Measurements from ENCODE around the gene AIF1L. TPM values are rescaled to one million over a fixed set of nuclear protein-coding genes. Genes with fewer than 3 reads are reported as not detected.
A peak's percentile ranks its signal among the peaks of the same experiment; 100 is the strongest.
"Not testable (repeated sequence)": the region's sequence is repeated elsewhere in the genome, so short reads cannot be mapped to it uniquely, and the experiment has no call there.

Gene AIF1L
- total and polyA plus RNA-seq, 7 donors: 2.4 to 11.6 (median 3.2) TPM

DNA sequence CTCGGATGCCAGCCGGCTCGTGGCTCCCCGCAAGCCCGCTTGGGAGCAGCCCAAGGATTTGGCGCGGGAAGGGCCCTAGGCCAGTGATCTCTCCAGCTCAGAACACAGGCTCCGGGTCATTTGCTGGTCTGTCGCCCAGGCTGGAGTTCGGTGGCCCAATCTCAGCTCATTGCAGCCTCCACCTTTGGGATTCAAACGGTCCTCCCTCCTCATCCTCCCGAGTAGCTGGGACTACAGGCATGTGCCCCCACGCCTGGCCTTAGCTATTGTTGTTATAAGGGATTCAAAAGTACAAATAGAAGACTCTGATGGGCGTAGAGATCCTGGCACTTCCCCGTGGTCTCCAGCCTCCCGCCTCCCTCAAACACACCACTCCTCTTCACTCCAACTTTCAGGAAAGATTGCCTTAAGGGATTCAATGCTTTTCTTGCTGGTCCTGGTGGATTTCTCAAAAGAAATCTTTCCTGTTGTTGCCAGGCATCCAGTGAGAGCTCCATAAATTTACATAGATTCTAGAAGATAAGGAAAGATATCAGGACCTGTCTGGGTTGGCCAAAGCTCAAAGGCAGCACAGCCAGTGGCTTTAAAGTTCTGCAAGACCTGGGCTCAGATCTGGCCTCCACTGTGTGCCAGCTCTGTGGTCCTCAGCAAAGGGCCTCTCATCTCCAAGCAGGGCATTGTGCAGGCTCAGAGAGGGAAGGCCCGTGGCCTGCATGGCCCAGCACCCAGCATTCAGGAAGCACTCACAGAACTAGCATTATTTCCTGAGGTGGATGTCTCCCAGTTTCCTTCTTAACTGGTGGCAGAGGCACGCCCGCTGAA is 1.0 kb downstream of the AIF1L start:
- Histone ChIP-seq H3K4me3 (peak overlapping the region in 3 of 4 donors; percentile 42 to 52 (median 51)), H3K36me3 (no peaks in the 10 kb centered on the region), H3K27me3 (peaks cover 11 to 65% (median 55%) of the 10 kb centered on the region in 3 donors), H3K9me3 (no peaks in the 10 kb centered on the region), H3K27ac (peak overlapping the region in 2 of 4 donors; percentile 45 to 72), H3K4me1 (peaks cover 0 to 15% (median 11%) of the 10 kb centered on the region in 4 donors)
- intact Hi-C loops (cut with DNase I): no loop called here
- no peak for DNase-seq
- TF ChIP-seq, protein P1, sequence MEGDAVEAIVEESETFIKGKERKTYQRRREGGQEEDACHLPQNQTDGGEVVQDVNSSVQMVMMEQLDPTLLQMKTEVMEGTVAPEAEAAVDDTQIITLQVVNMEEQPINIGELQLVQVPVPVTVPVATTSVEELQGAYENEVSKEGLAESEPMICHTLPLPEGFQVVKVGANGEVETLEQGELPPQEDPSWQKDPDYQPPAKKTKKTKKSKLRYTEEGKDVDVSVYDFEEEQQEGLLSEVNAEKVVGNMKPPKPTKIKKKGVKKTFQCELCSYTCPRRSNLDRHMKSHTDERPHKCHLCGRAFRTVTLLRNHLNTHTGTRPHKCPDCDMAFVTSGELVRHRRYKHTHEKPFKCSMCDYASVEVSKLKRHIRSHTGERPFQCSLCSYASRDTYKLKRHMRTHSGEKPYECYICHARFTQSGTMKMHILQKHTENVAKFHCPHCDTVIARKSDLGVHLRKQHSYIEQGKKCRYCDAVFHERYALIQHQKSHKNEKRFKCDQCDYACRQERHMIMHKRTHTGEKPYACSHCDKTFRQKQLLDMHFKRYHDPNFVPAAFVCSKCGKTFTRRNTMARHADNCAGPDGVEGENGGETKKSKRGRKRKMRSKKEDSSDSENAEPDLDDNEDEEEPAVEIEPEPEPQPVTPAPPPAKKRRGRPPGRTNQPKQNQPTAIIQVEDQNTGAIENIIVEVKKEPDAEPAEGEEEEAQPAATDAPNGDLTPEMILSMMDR (IDR thresholded peaks at IDR 0.05): no peak
- TF ChIP-seq POLR2A (IDR thresholded peaks at IDR 0.05): no peak
- TF ChIP-seq EP300 (IDR thresholded peaks at IDR 0.05): no peak
- TF ChIP-seq POLR2AphosphoS5 (IDR thresholded peaks at IDR 0.05): no peak
- WGBS, 2 donors: 28 to 43% methylated on average over 19 of the region's 19 CpGs

DNA sequence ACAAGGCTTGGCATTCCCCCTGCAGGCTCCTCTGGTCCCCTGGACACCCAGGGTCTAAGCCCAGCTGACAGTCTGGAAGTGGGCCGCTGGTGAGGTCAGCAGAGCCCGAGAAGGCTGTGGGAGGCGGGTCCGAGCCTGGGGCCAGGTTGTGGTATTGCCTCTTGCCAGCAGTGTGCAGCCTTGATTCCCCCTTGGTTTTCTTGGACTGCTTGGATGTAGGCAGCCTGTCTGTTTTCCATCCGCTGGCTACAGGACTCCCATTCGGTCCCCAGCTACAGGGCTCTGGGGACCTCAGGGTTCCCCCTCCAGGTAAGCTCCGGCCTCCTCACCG is 1.6 kb downstream of the AIF1L start:
- TF ChIP-seq POLR2AphosphoS5 (IDR thresholded peaks at IDR 0.05) (no peak), EP300 (IDR thresholded peaks at IDR 0.05) (no peak), POLR2A (IDR thresholded peaks at IDR 0.05) (no peak)
- TF ChIP-seq, protein P1 (IDR thresholded peaks at IDR 0.05): no peak
- intact Hi-C loops (cut with DNase I): no loop called here
- no peaks in the 10 kb centered on the region for H3K36me3 ChIP-seq
- WGBS, 2 donors: 84 to 90% methylated on average over 8 of the region's 8 CpGs
- peaks cover 11 to 60% (median 51%) of the 10 kb centered on the region in 3 donors for H3K27me3 ChIP-seq
- H3K4me3 ChIP-seq: no peak overlapping the region
- DNase-seq: no peak
- peak overlapping the region in 1 of 4 donors; percentile 20 for H3K27ac ChIP-seq
- peaks cover 0 to 15% (median 11%) of the 10 kb centered on the region in 4 donors for H3K4me1 ChIP-seq
- H3K9me3 ChIP-seq: no peaks in the 10 kb centered on the region

DNA sequence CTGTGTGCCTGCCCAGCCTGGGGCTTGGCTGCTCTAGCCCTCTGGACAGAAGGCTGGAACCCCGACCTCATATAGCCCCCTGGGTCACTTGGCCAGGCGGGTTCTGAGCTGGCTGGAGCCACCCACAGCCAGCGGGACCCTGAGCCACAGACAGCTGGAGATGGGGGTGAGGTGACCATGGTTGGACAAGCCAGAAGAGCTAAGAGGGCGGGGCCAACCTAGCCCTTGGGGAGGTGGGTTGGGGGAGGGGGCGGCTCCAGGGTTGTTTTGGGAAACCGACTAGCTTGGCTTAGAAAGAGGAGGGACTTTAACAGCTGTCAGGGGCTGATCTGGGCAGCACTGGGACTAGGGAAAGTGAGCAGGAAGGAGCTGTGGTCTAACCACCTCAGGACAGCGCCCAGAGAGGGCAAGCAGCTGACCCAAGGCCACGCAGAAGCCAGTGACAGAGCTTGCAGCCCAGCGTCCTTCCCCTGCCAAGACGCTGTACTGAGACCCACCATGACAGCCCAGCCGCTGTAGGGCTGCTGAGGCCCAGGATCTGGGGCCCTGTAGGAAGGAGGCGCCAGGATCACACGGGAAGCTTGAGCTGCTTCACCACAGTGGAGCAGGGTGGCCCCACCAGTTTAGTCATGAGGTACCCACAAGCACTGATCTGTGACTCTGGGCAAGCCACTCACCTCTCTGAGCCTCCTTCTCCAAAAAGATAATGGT is 2.2 kb downstream of the AIF1L start:
- no peaks in the 10 kb centered on the region for H3K9me3 ChIP-seq
- TF ChIP-seq EP300 (IDR thresholded peaks at IDR 0.05): no peak
- TF ChIP-seq, protein P1 (IDR thresholded peaks at IDR 0.05): no peak
- TF ChIP-seq POLR2AphosphoS5 (IDR thresholded peaks at IDR 0.05): no peak
- no peak for TF ChIP-seq POLR2A (IDR thresholded peaks at IDR 0.05)
- peaks cover 0 to 15% (median 11%) of the 10 kb centered on the region in 4 donors for H3K4me1 ChIP-seq
- H3K27me3 ChIP-seq: peaks cover 11 to 54% (median 50%) of the 10 kb centered on the region in 3 donors
- no peak for DNase-seq
- intact Hi-C loops (cut with DNase I): no loop called here
- peak overlapping the region in 1 of 4 donors; percentile 20 for H3K27ac ChIP-seq
- H3K4me3 ChIP-seq: no peak overlapping the region
- no peaks in the 10 kb centered on the region for H3K36me3 ChIP-seq
- 86 to 88% methylated on average over 13 of the region's 13 CpGs for WGBS, 2 donors

DNA sequence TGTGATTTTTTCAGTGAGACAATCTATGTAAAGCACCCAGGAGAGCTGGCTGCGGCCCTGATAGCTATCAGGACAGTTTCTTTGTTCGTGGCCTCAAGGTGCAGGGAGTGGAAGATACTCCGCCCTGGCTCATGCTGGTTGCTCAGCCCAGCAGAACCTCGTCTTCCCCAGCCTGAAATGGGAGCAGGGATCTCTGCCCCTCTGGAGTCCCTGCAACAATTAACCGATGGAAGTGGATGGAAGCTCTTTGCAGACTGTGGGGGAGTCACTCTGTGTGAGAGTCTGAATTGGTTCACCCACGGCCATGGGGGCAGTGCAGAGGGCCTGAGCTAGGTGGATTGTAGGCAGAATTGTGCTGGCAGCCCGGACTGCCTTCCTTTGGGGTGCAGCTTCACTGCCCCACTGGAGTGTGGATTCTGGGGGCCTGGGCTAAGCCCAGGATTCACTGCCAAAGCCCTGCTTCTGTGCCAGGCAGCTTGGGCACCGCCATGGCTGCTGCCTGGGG is 2.8 kb downstream of the AIF1L start:
- H3K27ac ChIP-seq: no peak overlapping the region
- intact Hi-C loops (cut with DNase I): no loop called here

DNA sequence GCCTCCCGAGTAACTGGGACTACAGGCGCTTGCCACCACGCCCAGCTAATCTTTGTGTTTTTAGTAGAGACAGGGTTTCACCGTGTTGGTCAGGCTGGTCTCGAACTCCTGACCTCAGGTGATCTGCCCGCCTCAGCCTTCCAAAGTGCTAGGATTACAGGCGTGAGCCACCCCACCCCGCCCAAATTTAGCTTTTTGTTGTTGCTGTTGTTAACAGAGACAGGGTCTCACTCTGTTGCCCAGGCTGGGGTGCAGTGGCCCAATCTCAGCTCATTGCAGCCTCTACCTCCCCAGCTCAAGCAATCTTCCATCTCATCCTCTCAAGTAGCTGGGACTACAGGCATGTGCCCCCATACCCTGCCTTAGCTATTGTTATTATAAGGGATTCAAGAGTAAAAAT is 3.5 kb downstream of the AIF1L start:
- H3K27me3 ChIP-seq: peaks cover 11 to 41% (median 37%) of the 10 kb centered on the region in 3 donors
- H3K4me3 ChIP-seq; DNase-seq; H3K36me3 ChIP-seq; H3K27ac ChIP-seq; intact Hi-C loops (cut with DNase I); H3K9me3 ChIP-seq: not testable (repeated sequence)
- peaks cover 0 to 15% (median 11%) of the 10 kb centered on the region in 4 donors for H3K4me1 ChIP-seq
- WGBS, 2 donors: 88 to 92% methylated on average over 8 of the region's 8 CpGs

More for the DNA sequence above, 2.8 kb downstream of the AIF1L start:
- Histone ChIP-seq H3K27me3 (peaks cover 11 to 48% (median 44%) of the 10 kb centered on the region in 3 donors), H3K36me3 (no peaks in the 10 kb centered on the region), H3K4me3 (no peak overlapping the region), H3K4me1 (peaks cover 0 to 15% (median 11%) of the 10 kb centered on the region in 4 donors), H3K9me3 (no peaks in the 10 kb centered on the region)
- no peak for TF ChIP-seq POLR2AphosphoS5 (IDR thresholded peaks at IDR 0.05)
- TF ChIP-seq POLR2A (IDR thresholded peaks at IDR 0.05): no peak
- TF ChIP-seq, protein P1 (IDR thresholded peaks at IDR 0.05): no peak
- TF ChIP-seq EP300 (IDR thresholded peaks at IDR 0.05): no peak
- 88 to 90% methylated on average over 8 of the region's 8 CpGs for WGBS, 2 donors
- no peak for DNase-seq
